HG02981 (cell line): ENCODE data around the gene BEST3.
A peak's percentile ranks its signal among the peaks of the same experiment; 100 is the strongest.

Experiments used
- ATAC-seq: cut with Tn5 transposase; IDR thresholded peaks from one replicate; pipeline ENCODE4 v1.9.1; 2021; ENCODE audit warnings: mild to moderate bottlenecking, moderate library complexity; ENCODE audit not compliant: unreplicated experiment

Gene BEST3

GRCh38 chr12:69698769-69699540 lies at the start of gene BEST3:
BEST3 (minus strand) TSS chr12:69699303; CDS start chr12:69697798, 1,505 bp downstream.
- no peak for ATAC-seq

GRCh38 chr12:69744109-69744508 lies 45.0 kb upstream of the BEST3 start:
- ATAC-seq: no peak

GRCh38 chr12:69739287-69740191 lies 40.4 kb upstream of the BEST3 start:
- peak; percentile 39 for ATAC-seq

- peak; percentile 73 for ATAC-seq
These were observed 39.5 kb upstream of the BEST3 start, which contains the start of gene RAB3IP for GRCh38 chr12:69738351-69739286. RAB3IP (plus strand) TSS chr12:69738860; CDS start chr12:69755409, 16,549 bp downstream.

- ATAC-seq: no peak
These were observed 34.5 kb upstream of the BEST3 start for GRCh38 chr12:69733638-69734037.

GRCh38 chr12:69732088-69732487 lies 33.0 kb upstream of the BEST3 start:
- ATAC-seq: no peak

GRCh38 chr12:69726922-69727321 lies 27.8 kb upstream of the BEST3 start:
- ATAC-seq: no peak

GRCh38 chr12:69720750-69721149 lies 21.6 kb upstream of the BEST3 start:
- no peak for ATAC-seq

GRCh38 chr12:69719336-69720316 lies 20.5 kb upstream of the BEST3 start:
- no peak for ATAC-seq

GRCh38 chr12:69714542-69714941 lies 15.4 kb upstream of the BEST3 start:
- ATAC-seq: no peak

GRCh38 chr12:69712826-69713225 lies 13.7 kb upstream of the BEST3 start:
- no peak for ATAC-seq

GRCh38 chr12:69708649-69709048 lies 9.5 kb upstream of the BEST3 start:
- ATAC-seq: no peak

GRCh38 chr12:69704357-69704756 lies 5.3 kb upstream of the BEST3 start:
- no peak for ATAC-seq

GRCh38 chr12:69703146-69703642 lies 4.1 kb upstream of the BEST3 start:
- ATAC-seq: no peak

- no peak for ATAC-seq
These were observed 2.7 kb upstream of the BEST3 start for GRCh38 chr12:69701826-69702225.

- ATAC-seq: no peak
These were observed 1.0 kb downstream of the BEST3 start for GRCh38 chr12:69698054-69698453.

- no peak for ATAC-seq
These were observed 5.0 kb downstream of the BEST3 start for GRCh38 chr12:69694123-69694522.

- ATAC-seq: no peak
These were observed 9.5 kb downstream of the BEST3 start for GRCh38 chr12:69689638-69690037.
